ENCODE results near the gene RYK. TPM values are rescaled to one million over a fixed set of nuclear protein-coding genes. Genes with fewer than 3 reads are reported as not detected.
"Not testable (repeated sequence)": the region's sequence is repeated elsewhere in the genome, so short reads cannot be mapped to it uniquely, and the experiment has no call there.

RYK gene
- total RNA-seq, 1 experiment from 2014 or later = 76.1 TPM

DNA sequence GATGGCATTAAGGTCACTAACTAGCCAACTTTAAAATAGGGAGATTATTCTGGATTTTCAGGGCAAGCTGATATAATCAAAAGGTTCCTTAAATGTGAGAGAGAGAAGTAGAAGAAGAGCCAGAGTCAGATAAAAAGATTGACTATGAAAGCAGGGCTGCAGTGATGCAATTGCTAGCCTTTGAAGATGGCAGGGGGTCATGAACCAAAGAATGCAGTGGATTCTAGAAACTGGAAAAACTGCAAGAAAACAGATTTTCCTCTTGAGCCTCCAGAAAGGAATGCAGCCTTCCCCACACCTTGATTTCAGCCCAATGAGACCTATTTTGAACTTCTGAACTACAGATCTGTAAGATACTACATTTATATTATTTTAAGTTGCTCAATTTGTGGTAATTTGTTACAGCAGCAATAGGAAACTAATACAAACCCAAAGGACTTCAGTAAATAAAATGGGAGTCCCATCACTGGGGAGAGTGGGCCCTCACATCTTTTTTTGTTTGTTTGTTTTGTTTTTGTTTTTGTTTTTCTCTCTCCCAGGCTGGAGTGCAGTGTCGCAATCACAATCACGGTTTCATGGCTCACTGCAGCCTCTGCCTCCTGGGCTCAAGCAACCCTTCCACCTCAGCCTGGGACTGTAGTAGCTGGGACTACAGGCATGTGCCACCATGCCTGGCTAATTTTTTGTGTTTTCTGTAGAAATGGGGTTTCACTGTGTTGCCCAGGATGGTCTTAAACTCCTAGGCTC is 31.4 kb upstream of the RYK start:
- Mint-ChIP-seq H3K4me1 (ENCODE audit: insufficient read depth, unreplicated experiment) (peaks cover 6% of the 10 kb centered on the region), H3K36me3 (ENCODE audit: insufficient read depth, unreplicated experiment) (no peaks in the 10 kb centered on the region), H3K27me3 (ENCODE audit: insufficient read depth, unreplicated experiment) (peaks cover 9% of the 10 kb centered on the region), H3K27ac (ENCODE audit: low read depth, unreplicated experiment) (no peak overlapping the region), H3K9me3 (ENCODE audit: unreplicated experiment) (peaks cover 7% of the 10 kb centered on the region), H3K4me3 (ENCODE audit: unreplicated experiment) (no peak overlapping the region)
- no peak for TF ChIP-seq CTCF (IDR thresholded peaks at IDR 0.05; ENCODE audit: unreplicated experiment)
- no peak for DNase-seq (ENCODE audit: unreplicated experiment)
- intact Hi-C loops (cut with micrococcal nuclease) = no loop called here
- BruUV-seq (replicated peaks) = no TSS peak
- ChIA-PET CTCF (interaction anchor here (2.8 kb wide), 1 partner anchor 70 kb away, joined by 11 read pairs; no protein-coding TSS in a partner anchor), POLR2A (no interaction called here)

DNA sequence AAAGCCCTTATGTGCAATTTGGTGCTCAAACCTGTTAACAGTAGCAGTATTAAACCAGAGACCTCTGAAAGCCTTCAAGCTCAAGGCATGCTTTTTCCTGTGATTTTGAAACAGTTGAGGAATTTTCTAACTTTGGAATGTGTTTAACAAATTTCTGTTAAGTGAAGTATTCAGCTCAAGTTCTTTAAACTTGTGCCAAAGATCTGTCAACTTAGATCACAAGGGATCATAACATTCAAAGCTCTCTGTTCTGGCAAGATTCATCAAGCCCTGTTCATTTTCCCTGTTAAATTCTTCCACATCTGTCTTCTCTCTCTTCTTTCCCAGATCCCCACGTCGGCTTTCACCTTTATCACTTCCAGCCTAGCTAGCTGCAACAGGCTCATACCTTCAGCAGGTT is 28.8 kb upstream of the RYK start:
- TF ChIP-seq CTCF (IDR thresholded peaks at IDR 0.05; ENCODE audit: unreplicated experiment) = no peak
- POLR2A ChIA-PET = interaction anchor here (0.8 to 1.1 kb wide), 2 partner anchors 16 to 29 kb away, joined by 3 to 5 read pairs; partner anchors contain the start of gene RYK
- Mint-ChIP-seq H3K36me3 (ENCODE audit: insufficient read depth, unreplicated experiment) (no peaks in the 10 kb centered on the region), H3K4me1 (ENCODE audit: insufficient read depth, unreplicated experiment) (peaks cover 6% of the 10 kb centered on the region), H3K9me3 (ENCODE audit: unreplicated experiment) (peaks cover 7% of the 10 kb centered on the region), H3K27ac (ENCODE audit: low read depth, unreplicated experiment) (no peak overlapping the region), H3K27me3 (ENCODE audit: insufficient read depth, unreplicated experiment) (peaks cover 10% of the 10 kb centered on the region), H3K4me3 (ENCODE audit: unreplicated experiment) (no peak overlapping the region)
- no TSS peak for BruUV-seq (replicated peaks)
- intact Hi-C loops (cut with micrococcal nuclease) = no loop called here
- DNase-seq (ENCODE audit: unreplicated experiment) = no peak
- CTCF ChIA-PET = interaction anchor here (0.6 to 3.6 kb wide), 6 partner anchors 9 to 1936 kb away, joined by 3 to 11 read pairs (median 4); no protein-coding TSS in a partner anchor

- Mint-ChIP-seq H3K27ac (ENCODE audit: low read depth, unreplicated experiment) (no peak overlapping the region), H3K9me3 (ENCODE audit: unreplicated experiment) (peaks cover 7% of the 10 kb centered on the region), H3K36me3 (ENCODE audit: insufficient read depth, unreplicated experiment) (no peaks in the 10 kb centered on the region), H3K4me1 (ENCODE audit: insufficient read depth, unreplicated experiment) (peaks cover 6% of the 10 kb centered on the region), H3K4me3 (ENCODE audit: unreplicated experiment) (no peak overlapping the region), H3K27me3 (ENCODE audit: insufficient read depth, unreplicated experiment) (peaks cover 10% of the 10 kb centered on the region)
- BruUV-seq (replicated peaks) = no TSS peak
- no peak for DNase-seq (ENCODE audit: unreplicated experiment)
- ChIA-PET POLR2A (interaction anchor here (0.8 kb wide), 1 partner anchor 15 kb away, joined by 5 read pairs; no protein-coding TSS in a partner anchor), CTCF (interaction anchor here (0.7 to 3.6 kb wide), 3 partner anchors 22 to 216 kb away, joined by 3 to 11 read pairs (median 3); no protein-coding TSS in a partner anchor)
- TF ChIP-seq CTCF (IDR thresholded peaks at IDR 0.05; ENCODE audit: unreplicated experiment) = no peak
- intact Hi-C loops (cut with micrococcal nuclease) = no loop called here
These were observed 26.5 kb upstream of the RYK start for GRCh38 chr3:134277066-134277660.

DNA sequence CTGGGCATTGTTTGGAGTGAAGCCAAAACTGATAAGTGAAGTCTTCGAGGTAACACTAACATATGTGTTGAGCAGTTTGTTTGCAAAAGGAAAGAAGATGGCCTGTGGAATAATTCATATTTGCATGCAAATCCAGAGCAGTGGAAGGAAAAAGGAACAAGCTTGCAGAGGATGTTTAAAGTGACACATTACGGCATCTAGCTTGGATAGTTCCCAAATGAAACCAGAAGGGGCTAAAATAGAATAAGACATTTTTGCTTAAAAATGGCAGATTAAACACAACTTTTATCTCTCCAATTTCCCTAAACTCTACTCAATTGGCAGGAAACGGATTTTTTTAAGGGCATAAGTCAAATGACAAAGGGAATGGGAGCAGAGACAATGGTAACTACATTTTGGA is 25.4 kb upstream of the RYK start:
- CTCF ChIA-PET = no interaction called here
- intact Hi-C loops (cut with micrococcal nuclease) = no loop called here
- TF ChIP-seq CTCF (IDR thresholded peaks at IDR 0.05; ENCODE audit: unreplicated experiment) = no peak
- DNase-seq (ENCODE audit: unreplicated experiment) = no peak
- BruUV-seq (replicated peaks) = no TSS peak
- H3K27ac Mint-ChIP-seq (ENCODE audit: low read depth, unreplicated experiment) = no peak overlapping the region
- H3K4me3 Mint-ChIP-seq (ENCODE audit: unreplicated experiment) = no peak overlapping the region
- H3K9me3 Mint-ChIP-seq (ENCODE audit: unreplicated experiment) = no peaks in the 10 kb centered on the region
- H3K4me1 Mint-ChIP-seq (ENCODE audit: insufficient read depth, unreplicated experiment) = peaks cover 6% of the 10 kb centered on the region
- peaks cover 10% of the 10 kb centered on the region for H3K27me3 Mint-ChIP-seq (ENCODE audit: insufficient read depth, unreplicated experiment)
- POLR2A ChIA-PET = no interaction called here
- H3K36me3 Mint-ChIP-seq (ENCODE audit: insufficient read depth, unreplicated experiment) = no peaks in the 10 kb centered on the region

GRCh38 chr3:134275110-134275509 is 24.5 kb upstream of the RYK start:
- H3K27me3 Mint-ChIP-seq (ENCODE audit: insufficient read depth, unreplicated experiment); BruUV-seq (replicated peaks); H3K36me3 Mint-ChIP-seq (ENCODE audit: insufficient read depth, unreplicated experiment); DNase-seq (ENCODE audit: unreplicated experiment); H3K4me1 Mint-ChIP-seq (ENCODE audit: insufficient read depth, unreplicated experiment); H3K4me3 Mint-ChIP-seq (ENCODE audit: unreplicated experiment); H3K9me3 Mint-ChIP-seq (ENCODE audit: unreplicated experiment); H3K27ac Mint-ChIP-seq (ENCODE audit: low read depth, unreplicated experiment); POLR2A ChIA-PET; intact Hi-C loops (cut with micrococcal nuclease): not testable (repeated sequence)
- CTCF ChIA-PET = interaction anchor here (1.0 kb wide), 1 partner anchor 32 kb away, joined by 3 read pairs; no protein-coding TSS in a partner anchor
